DND-41 (cell line): ENCODE results near the gene AUTS2.

ENCODE experiments used
- ATAC-seq: fragments of 200-7000 bp; cut with Tn5 transposase; 3 replicates; pipeline ENCODE4 v1.9.1; 2021; ENCODE audit warnings: low read depth; ENCODE audit not compliant: insufficient read depth
- DNase-seq: peaks from one replicate; pipeline ENCODE4 v3.0.0-alpha.2; 2020
- H2AFZ ChIP-seq: 2 replicates; pipeline ENCODE4 v1.6.0; 2012; ENCODE audit warnings: low read depth, low read length
- H3K27ac ChIP-seq: 2 replicates; pipeline ENCODE4 v1.5.1; 2012; ENCODE audit warnings: low read length, inconsistent platforms
- H3K27me3 ChIP-seq: fragments of 200-600 bp; sonication (generic); 2 replicates; pipeline ENCODE4 v1.6.0; 2012; ENCODE audit warnings: low read length, mild to moderate bottlenecking, inconsistent platforms; ENCODE audit not compliant: insufficient read depth, poor library complexity
- H3K36me3 ChIP-seq: 2 replicates; pipeline ENCODE4 v1.5.1; 2012; ENCODE audit warnings: low read length, inconsistent platforms; ENCODE audit not compliant: insufficient read depth
- H3K4me1 ChIP-seq: 2 replicates; pipeline ENCODE4 v1.5.1; 2012; ENCODE audit warnings: mild to moderate bottlenecking, low read length; ENCODE audit not compliant: insufficient read depth
- H3K4me2 ChIP-seq: 2 replicates; pipeline ENCODE4 v1.6.0; 2012; ENCODE audit warnings: mild to moderate bottlenecking, moderate library complexity, low read length, inconsistent platforms; ENCODE audit not compliant: insufficient read depth
- H3K4me3 ChIP-seq, 2 experiments: fragments of 200-600 bp in 1 of 2; shearing (Covaris generic) in 1 of 2; 2 replicates each; pipeline ENCODE4 v1.5.1; 2012 to 2016; ENCODE audit warnings: inconsistent platforms in 2 of 2, low read length in 2 of 2, mild to moderate bottlenecking in 2 of 2, low read depth in 1 of 2, moderate library complexity in 1 of 2
- H3K79me2 ChIP-seq: 2 replicates; pipeline ENCODE4 v1.6.0; 2012; ENCODE audit warnings: low read length, inconsistent platforms; ENCODE audit not compliant: insufficient read depth
- H3K9ac ChIP-seq: 2 replicates; pipeline ENCODE4 v1.6.0; 2012; ENCODE audit warnings: low read depth, mild to moderate bottlenecking, inconsistent platforms, low read length, moderate library complexity
- H3K9me3 ChIP-seq: 2 replicates; pipeline ENCODE4 v1.5.1; 2012; ENCODE audit warnings: low read length, moderate library complexity, mild to moderate bottlenecking, inconsistent platforms; ENCODE audit not compliant: insufficient read depth, severe bottlenecking
- H4K20me1 ChIP-seq: 2 replicates; pipeline ENCODE4 v1.6.0; 2012; ENCODE audit warnings: low read length; ENCODE audit not compliant: insufficient read depth
- EZH2 ChIP-seq: IDR thresholded peaks from 3 replicates; pipeline ENCODE4 v1.6.1; 2012; ENCODE audit warnings: borderline replicate concordance, low read depth, mild to moderate bottlenecking, moderate library complexity, low read length, inconsistent platforms; ENCODE audit not compliant: severe bottlenecking
- TF ChIP-seq, protein P1 (sequence below): IDR thresholded peaks from 2 replicates; pipeline ENCODE4 v1.5.1; 2012; ENCODE audit warnings: borderline replicate concordance, low read length, moderate library complexity, mild to moderate bottlenecking; ENCODE audit not compliant: poor library complexity, severe bottlenecking; ENCODE audit errors: extremely low read depth

Gene AUTS2

GRCh38 chr7:70749831-70750230 lies 1151.6 kb downstream of the AUTS2 start:
- ATAC-seq = no peak
- no peaks in the 10 kb centered on the region for H3K4me1 ChIP-seq
- no peak overlapping the region for H3K4me3 ChIP-seq
- TF ChIP-seq EZH2 = no peak
- H3K79me2 ChIP-seq = peaks cover 93% of the 10 kb centered on the region
- no peaks in the 10 kb centered on the region for H3K9me3 ChIP-seq
- H3K9ac ChIP-seq = no peak overlapping the region
- H3K27ac ChIP-seq = no peak overlapping the region
- H3K27me3 ChIP-seq = no peaks in the 10 kb centered on the region
- H4K20me1 ChIP-seq = peaks cover 69% of the 10 kb centered on the region
- H3K4me2 ChIP-seq = no peak overlapping the region
- H2AFZ ChIP-seq = no peak overlapping the region
- 0 out of 2 replicates have a peak, but pooled peaks cover 5% of the 10 kb centered on the region for H3K36me3 ChIP-seq
- no peak for DNase-seq

GRCh38 chr7:70751895-70752294 lies 1153.6 kb downstream of the AUTS2 start:
- peaks cover 64% of the 10 kb centered on the region for H4K20me1 ChIP-seq
- ATAC-seq = no peak
- TF ChIP-seq, protein P1, sequence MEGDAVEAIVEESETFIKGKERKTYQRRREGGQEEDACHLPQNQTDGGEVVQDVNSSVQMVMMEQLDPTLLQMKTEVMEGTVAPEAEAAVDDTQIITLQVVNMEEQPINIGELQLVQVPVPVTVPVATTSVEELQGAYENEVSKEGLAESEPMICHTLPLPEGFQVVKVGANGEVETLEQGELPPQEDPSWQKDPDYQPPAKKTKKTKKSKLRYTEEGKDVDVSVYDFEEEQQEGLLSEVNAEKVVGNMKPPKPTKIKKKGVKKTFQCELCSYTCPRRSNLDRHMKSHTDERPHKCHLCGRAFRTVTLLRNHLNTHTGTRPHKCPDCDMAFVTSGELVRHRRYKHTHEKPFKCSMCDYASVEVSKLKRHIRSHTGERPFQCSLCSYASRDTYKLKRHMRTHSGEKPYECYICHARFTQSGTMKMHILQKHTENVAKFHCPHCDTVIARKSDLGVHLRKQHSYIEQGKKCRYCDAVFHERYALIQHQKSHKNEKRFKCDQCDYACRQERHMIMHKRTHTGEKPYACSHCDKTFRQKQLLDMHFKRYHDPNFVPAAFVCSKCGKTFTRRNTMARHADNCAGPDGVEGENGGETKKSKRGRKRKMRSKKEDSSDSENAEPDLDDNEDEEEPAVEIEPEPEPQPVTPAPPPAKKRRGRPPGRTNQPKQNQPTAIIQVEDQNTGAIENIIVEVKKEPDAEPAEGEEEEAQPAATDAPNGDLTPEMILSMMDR = no peak
- TF ChIP-seq EZH2 = no peak
- H3K4me2 ChIP-seq = no peak overlapping the region
- H3K27ac ChIP-seq = no peak overlapping the region
- H3K4me1 ChIP-seq = no peaks in the 10 kb centered on the region
- H3K4me3 ChIP-seq = no peak overlapping the region
- no peak overlapping the region for H3K9ac ChIP-seq
- peaks cover 88% of the 10 kb centered on the region for H3K79me2 ChIP-seq
- DNase-seq = no peak
- H2AFZ ChIP-seq = no peak overlapping the region
- no peaks in the 10 kb centered on the region for H3K27me3 ChIP-seq
- no peaks in the 10 kb centered on the region for H3K9me3 ChIP-seq
- H3K36me3 ChIP-seq = 0 out of 2 replicates have a peak, but pooled peaks cover 5% of the 10 kb centered on the region

GRCh38 chr7:70752794-70753241 lies 1154.5 kb downstream of the AUTS2 start:
- H3K9me3 ChIP-seq = no peaks in the 10 kb centered on the region

DNA sequence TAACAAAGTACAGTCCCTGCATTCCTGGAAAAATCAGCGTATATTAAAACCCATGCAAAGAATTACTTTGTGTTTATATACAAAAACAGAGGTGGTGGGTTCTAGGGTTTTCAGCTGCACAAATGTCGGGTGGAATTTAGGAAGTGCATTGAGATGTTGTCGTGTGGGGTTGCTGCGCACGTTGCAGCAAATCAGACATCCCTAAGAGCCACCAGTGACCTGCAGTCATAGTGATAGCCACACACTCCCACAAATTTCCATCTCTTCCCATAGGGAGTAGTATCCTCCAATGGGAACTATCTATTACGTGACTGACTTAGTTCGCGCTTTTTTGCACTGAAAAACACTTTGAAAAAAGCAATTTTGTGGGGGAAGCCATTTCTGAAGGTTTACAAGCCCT lies 1158.5 kb downstream of the AUTS2 start:
- Histone ChIP-seq H3K9me3 (no peaks in the 10 kb centered on the region), H4K20me1 (peaks cover 53% of the 10 kb centered on the region), H3K79me2 (peaks cover 89% of the 10 kb centered on the region), H3K9ac (no peak overlapping the region), H3K4me3 (no peak overlapping the region), H3K4me1 (no peaks in the 10 kb centered on the region), H2AFZ (no peak overlapping the region), H3K27me3 (no peaks in the 10 kb centered on the region), H3K36me3 (0 out of 2 replicates have a peak, but pooled peaks cover 5% of the 10 kb centered on the region), H3K4me2 (no peak overlapping the region), H3K27ac (no peak overlapping the region)
- TF ChIP-seq EZH2 = no peak
- TF ChIP-seq, protein P1 = no peak
- no peak for DNase-seq
- no peak for ATAC-seq

More at GRCh38 chr7:70752794-70753241, 1154.5 kb downstream of the AUTS2 start:
- Histone ChIP-seq H3K27ac (no peak overlapping the region), H3K79me2 (peaks cover 91% of the 10 kb centered on the region), H2AFZ (no peak overlapping the region), H3K4me2 (no peak overlapping the region), H3K27me3 (no peaks in the 10 kb centered on the region), H3K36me3 (0 out of 2 replicates have a peak, but pooled peaks cover 5% of the 10 kb centered on the region), H3K4me1 (no peaks in the 10 kb centered on the region), H3K4me3 (no peak overlapping the region), H4K20me1 (peaks cover 60% of the 10 kb centered on the region), H3K9ac (no peak overlapping the region)
- TF ChIP-seq EZH2 = no peak
- TF ChIP-seq, protein P1 = no peak
- ATAC-seq = no peak
- DNase-seq = no peak
